Panc1 (cell line): ENCODE results near the gene CFAP52. TPM values are rescaled to one million over a fixed set of nuclear protein-coding genes. Genes with fewer than 3 reads are reported as not detected.
"Not testable (repeated sequence)": the region's sequence is repeated elsewhere in the genome, so short reads cannot be mapped to it uniquely, and the experiment has no call there.

Source experiments
- ATAC-seq: fragments of 200-7000 bp; cut with Tn5 transposase; 2 replicates; pipeline ENCODE4 v1.9.1; 2020; ENCODE audit warnings: mild to moderate bottlenecking, moderate library complexity
- BruUV-seq: library from RNA; stranded (reverse); fragments of 400-500 nt; replicated peaks from 2 replicates; lab custom pipeline; 2021; lab: Mats Ljungman, UMichigan
- CTCF ChIA-PET: fragments of 300-600 bp; sonication (Branson Sonifier 250); formaldehyde crosslinking; loops from one replicate; lab custom pipeline; 2022; ENCODE audit warnings: antibody characterized with exemption; lab: Charles Lee
- POLR2A ChIA-PET: fragments of 300-600 bp; sonication (Branson Sonifier 250); formaldehyde crosslinking; loops from one replicate; lab custom pipeline; 2022; ENCODE audit warnings: antibody characterized with exemption; lab: Charles Lee
- DNase-seq: peaks from one replicate; pipeline ENCODE4 v3.0.0-alpha.2; 2010; ENCODE audit warnings: low read depth, low spot score
- H3K27ac ChIP-seq: 2 replicates; pipeline ENCODE4 v1.5.1; 2011; ENCODE audit warnings: mild to moderate bottlenecking, low read length, inconsistent platforms
- H3K27me3 ChIP-seq: fragments of 200-500 bp; sonication (Bioruptor generic); 2 replicates; pipeline ENCODE4 v1.6.0; 2014; ENCODE audit warnings: low read length, inconsistent platforms; ENCODE audit not compliant: control insufficient read depth, insufficient read depth
- H3K36me3 ChIP-seq: fragments of 200-500 bp; sonication (Bioruptor generic); 2 replicates; pipeline ENCODE4 v1.5.1; 2014; ENCODE audit warnings: inconsistent platforms, mild to moderate bottlenecking, low read length, moderate library complexity; ENCODE audit not compliant: control insufficient read depth, insufficient read depth
- H3K4me1 ChIP-seq: 2 replicates; pipeline ENCODE4 v1.5.1; 2011; ENCODE audit warnings: inconsistent platforms, mild to moderate bottlenecking, low read length, moderate library complexity; ENCODE audit not compliant: control insufficient read depth, insufficient read depth
- H3K4me3 ChIP-seq, 2 experiments: 2 replicates each; pipeline ENCODE4 v1.5.1; 2011 to 2012; ENCODE audit warnings: low read depth in 2 of 2, low read length in 2 of 2, mild to moderate bottlenecking in 2 of 2, inconsistent platforms in 1 of 2, moderate library complexity in 1 of 2
- H3K9me3 ChIP-seq: fragments of 200-500 bp; sonication (Bioruptor generic); 2 replicates; pipeline ENCODE4 v1.5.1; 2014; ENCODE audit warnings: low read depth, mild to moderate bottlenecking, inconsistent platforms, low read length, moderate library complexity; ENCODE audit not compliant: control insufficient read depth, insufficient read depth
- CTCF ChIP-seq: fragments of 450-650 bp; IDR thresholded peaks from 2 replicates; pipeline ENCODE4 v1.5.1; 2017; ENCODE audit warnings: mild to moderate bottlenecking
- POLR2AphosphoS5 ChIP-seq: IDR thresholded peaks from 2 replicates; pipeline ENCODE4 v1.6.1; 2012; ENCODE audit warnings: mild to moderate bottlenecking, low read depth, low read length, moderate library complexity
- REST ChIP-seq, 2 experiments: IDR thresholded peaks; 2 replicates each; pipeline ENCODE4 v1.6.1; 2011 to 2012; ENCODE audit warnings: low read depth in 2 of 2, control low read depth in 1 of 2, low read length in 1 of 2, mild to moderate bottlenecking in 1 of 2, moderate library complexity in 1 of 2; ENCODE audit not compliant: insufficient read depth in 1 of 2
- SIN3A ChIP-seq: IDR thresholded peaks from 2 replicates; pipeline ENCODE4 v1.6.1; 2012; ENCODE audit warnings: low read depth, mild to moderate bottlenecking, low read length, moderate library complexity, borderline replicate concordance; ENCODE audit not compliant: insufficient read depth
- TCF7L2 ChIP-seq: IDR thresholded peaks from 2 replicates; pipeline ENCODE4 v1.6.1; 2011; ENCODE audit warnings: mild to moderate bottlenecking, low read depth, low read length, inconsistent platforms
- in situ Hi-C: cut with HindIII; loops from 2 replicates; pipeline ENCODE4 v1.10.0; 2016; ENCODE audit warnings: low sequenced_read_pairs, low pct_unique_long_range_greater_than_20kb
- intact Hi-C: fragments of 100-400 bp; cut with micrococcal nuclease; formaldehyde crosslinking; loops from one replicate; pipeline ENCODE4 v1.10.0; 2022; ENCODE audit not compliant: unreplicated experiment
- total RNA-seq: library from RNA; stranded (reverse); gene quantifications from one replicate; pipeline ENCODE4 v1.2.1, GENCODE V29; 2021; ENCODE audit not compliant: unreplicated experiment

The CFAP52 gene
- total RNA-seq, 1 experiment from 2014 or later = not detected

GRCh38 chr17:9587969-9588656 is 11.7 kb downstream of the CFAP52 start:
- no peak for TF ChIP-seq TCF7L2
- TF ChIP-seq POLR2AphosphoS5 = no peak
- no peak for TF ChIP-seq SIN3A
- TF ChIP-seq CTCF = no peak
- no peak for TF ChIP-seq REST (IDR thresholded peaks at IDR 0.05; ENCODE audit: insufficient read depth in 1 of 2, low read depth in 2 of 2, low read length in 1 of 2)
- H3K27me3 ChIP-seq = no peaks in the 10 kb centered on the region
- in situ Hi-C loops = no loop called here
- ATAC-seq (no peak), DNase-seq (no peak)
- no peaks in the 10 kb centered on the region for H3K9me3 ChIP-seq
- BruUV-seq = no TSS peak
- no peak overlapping the region for H3K27ac ChIP-seq
- H3K4me3 ChIP-seq = no peak overlapping the region
- CTCF ChIA-PET = no interaction called here
- H3K36me3 ChIP-seq = no peaks in the 10 kb centered on the region
- POLR2A ChIA-PET = no interaction called here
- intact Hi-C loops = no loop called here
- no peaks in the 10 kb centered on the region for H3K4me1 ChIP-seq

GRCh38 chr17:9594065-9594464 is 17.6 kb downstream of the CFAP52 start:
- no peaks in the 10 kb centered on the region for H3K9me3 ChIP-seq
- ATAC-seq = no peak
- H3K27ac ChIP-seq = no peak overlapping the region
- no TSS peak for BruUV-seq
- H3K4me1 ChIP-seq = no peaks in the 10 kb centered on the region
- no peak for DNase-seq
- intact Hi-C loops = no loop called here
- no peaks in the 10 kb centered on the region for H3K36me3 ChIP-seq
- in situ Hi-C loops = no loop called here
- ChIA-PET POLR2A (no interaction called here), CTCF (no interaction called here)
- no peak overlapping the region for H3K4me3 ChIP-seq
- TF ChIP-seq REST (IDR thresholded peaks at IDR 0.05; ENCODE audit: insufficient read depth in 1 of 2, low read depth in 2 of 2, low read length in 1 of 2) (no peak), CTCF (no peak), SIN3A (no peak), POLR2AphosphoS5 (no peak), TCF7L2 (no peak)
- H3K27me3 ChIP-seq = no peaks in the 10 kb centered on the region

- CTCF ChIA-PET = interaction anchor here (0.7 kb wide), 1 partner anchor 43 kb away, joined by 7 read pairs; no protein-coding TSS in a partner anchor
- DNase-seq, H3K9me3 ChIP-seq, H3K4me1 ChIP-seq, H3K4me3 ChIP-seq, H3K36me3 ChIP-seq, H3K27me3 ChIP-seq, intact Hi-C loops, BruUV-seq, POLR2A ChIA-PET, ATAC-seq, in situ Hi-C loops, H3K27ac ChIP-seq: not testable (repeated sequence)
These were observed 21.2 kb downstream of the CFAP52 start for GRCh38 chr17:9597638-9598037.
